Endothelial cell of umbilical vein (primary cell): Measurements from ENCODE around the gene FOS. TPM values are rescaled to one million over a fixed set of nuclear protein-coding genes. Genes with fewer than 3 reads are reported as not detected.

Experiments
- BruUV-seq: library from RNA; stranded (reverse); fragments of 400-500 nt; replicated peaks from 2 replicates; lab custom pipeline; 2021; lab: Mats Ljungman, UMichigan
- CTCF ChIA-PET: fragments of 300-600, 350-600 bp; sonication (Branson Sonifier 250); formaldehyde crosslinking; loops from one replicate; lab custom pipeline; 2021; ENCODE audit warnings: antibody characterized with exemption, inconsistent platforms; lab: Charles Lee
- POLR2A ChIA-PET: fragments of 300-600, 350-600 bp; sonication (Branson Sonifier 250); formaldehyde crosslinking; loops from one replicate; lab custom pipeline; 2021; ENCODE audit warnings: antibody characterized with exemption, inconsistent platforms; lab: Charles Lee
- DNase-seq: peaks from one replicate; pipeline ENCODE4 v3.0.0-alpha.2; 2011; ENCODE audit warnings: low read depth, low spot score
- FAIRE-seq: peaks from 2 replicates; lab custom pipeline; 2011; peaks lifted over from hg19 to GRCh38; lab: Jason Lieb, UNC
- H2AFZ ChIP-seq: 2 replicates; pipeline ENCODE4 v1.6.0; 2012; ENCODE audit warnings: low read depth, low read length, control low read depth, inconsistent platforms
- H3K27ac ChIP-seq: 2 replicates; pipeline ENCODE4 v1.5.1; 2011; ENCODE audit warnings: low read depth, mild to moderate bottlenecking, control low read depth, low read length, moderate library complexity; ENCODE audit not compliant: insufficient read depth
- H3K27me3 ChIP-seq, 2 experiments: 2 replicates each; pipeline versions ENCODE4 v1.6.0 to v1.6.1; 2011; ENCODE audit warnings: low read length in 2 of 2, mixed read lengths in 1 of 2; ENCODE audit not compliant: control insufficient read depth in 2 of 2, insufficient read depth in 2 of 2
- H3K36me3 ChIP-seq, 2 experiments: 2 replicates in 1 of 2; 3 replicates in 1 of 2; pipeline ENCODE4 v1.5.1; 2011; ENCODE audit warnings: low read length in 2 of 2, mild to moderate bottlenecking in 1 of 2, moderate library complexity in 1 of 2; ENCODE audit not compliant: control insufficient read depth in 2 of 2, insufficient read depth in 2 of 2; ENCODE audit errors: extremely low read depth in 1 of 2
- H3K4me1 ChIP-seq: 3 replicates; pipeline ENCODE4 v1.5.1; 2011; ENCODE audit warnings: mild to moderate bottlenecking, low read length; ENCODE audit not compliant: control insufficient read depth, insufficient read depth; ENCODE audit errors: extremely low read depth
- H3K4me2 ChIP-seq: 2 replicates; pipeline ENCODE4 v1.6.1; 2011; ENCODE audit warnings: low read length, control low read depth, mixed read lengths; ENCODE audit not compliant: insufficient read depth
- H3K4me3 ChIP-seq, 3 experiments: fragments of 200-600 bp in 1 of 3; sonication (generic), shearing (Covaris generic) in 1 of 3; replicated peaks in 1 of 3; 2 replicates each; pipeline ENCODE4 v1.5.1; 2011 to 2016; ENCODE audit warnings: control low read depth in 3 of 3, low read length in 3 of 3, mild to moderate bottlenecking in 2 of 3, inconsistent platforms in 1 of 3, low read depth in 1 of 3, moderate library complexity in 1 of 3; ENCODE audit not compliant: insufficient read depth in 1 of 3
- H3K79me2 ChIP-seq: 2 replicates; pipeline ENCODE4 v1.6.0; 2012; ENCODE audit warnings: low read length, inconsistent platforms; ENCODE audit not compliant: control insufficient read depth, insufficient read depth
- H3K9ac ChIP-seq: replicated peaks from 2 replicates; pipeline ENCODE3; 2011; ENCODE audit warnings: low read length, control low read depth; ENCODE audit not compliant: insufficient read depth; ENCODE audit errors: extremely low read depth
- H3K9me1 ChIP-seq: replicated peaks from 3 replicates; pipeline ENCODE4 v1.6.0; 2011; ENCODE audit warnings: mild to moderate bottlenecking, low read length; ENCODE audit not compliant: control insufficient read depth, insufficient read depth; ENCODE audit errors: extremely low read depth
- H3K9me3 ChIP-seq: replicated peaks from 2 replicates; pipeline ENCODE4 v1.5.1; 2012; ENCODE audit warnings: low read length, inconsistent platforms; ENCODE audit not compliant: control insufficient read depth, insufficient read depth
- H4K20me1 ChIP-seq: replicated peaks from 2 replicates; pipeline ENCODE3; 2011; ENCODE audit warnings: mild to moderate bottlenecking, low read length; ENCODE audit not compliant: control insufficient read depth, insufficient read depth; ENCODE audit errors: extremely low read depth
- EZH2 ChIP-seq: IDR thresholded peaks from 2 replicates; pipeline ENCODE4 v1.6.1; 2012; ENCODE audit warnings: borderline replicate concordance, low read depth, mild to moderate bottlenecking, moderate library complexity, low read length, inconsistent platforms; ENCODE audit not compliant: severe bottlenecking
- FOS ChIP-seq: IDR thresholded peaks from 2 replicates; pipeline ENCODE4 v1.6.1; 2011; ENCODE audit warnings: mild to moderate bottlenecking, low read length, moderate library complexity, borderline replicate concordance; ENCODE audit not compliant: insufficient read depth
- GATA2 ChIP-seq: IDR thresholded peaks from 2 replicates; pipeline ENCODE4 v1.7.0; 2011; ENCODE audit warnings: low read depth, mild to moderate bottlenecking, moderate library complexity, mixed read lengths, low read length; ENCODE audit not compliant: insufficient read length, insufficient read depth
- JUN ChIP-seq: IDR thresholded peaks from 2 replicates; pipeline ENCODE4 v1.6.1; 2011; ENCODE audit warnings: borderline replicate concordance, low read depth; ENCODE audit not compliant: insufficient read length, insufficient read depth
- MYC ChIP-seq: IDR thresholded peaks from one replicate; pipeline ENCODE4 v1.6.1; 2011; ENCODE audit warnings: mild to moderate bottlenecking, low read depth, low read length
- POLR2A ChIP-seq: IDR thresholded peaks from 2 replicates; pipeline ENCODE4 v1.6.1; 2012; ENCODE audit warnings: low read depth, mild to moderate bottlenecking, control low read depth, low read length
- POLR2AphosphoS5 ChIP-seq: IDR thresholded peaks from 2 replicates; pipeline ENCODE4 v1.6.1; 2012; ENCODE audit warnings: low read depth, mild to moderate bottlenecking, control low read depth, low read length, moderate library complexity; ENCODE audit not compliant: insufficient read depth
- dilution Hi-C: fragments of 300-500 bp; cut with MboI; formaldehyde crosslinking; loops from one replicate; pipeline ENCODE4 v1.15.0; 2019; ENCODE audit warnings: low sequenced_read_pairs; ENCODE audit not compliant: extremely low pct_ligation_motif_present
- intact Hi-C: fragments of 100-400 bp; cut with micrococcal nuclease; formaldehyde crosslinking; loops from one replicate; pipeline ENCODE4 v1.10.0; 2022
- polyA plus RNA-seq, 4 experiments: library from polyadenylated mRNA; depleted of rRNA in 3 of 4; stranded (reverse) in 3 of 4; unstranded in 1 of 4; fragments of >200 nt; gene quantifications; 2 replicates each; pipeline versions ENCODE4 v1.2.1 to v1.2.3, GENCODE V29; 2011 to 2012; ENCODE audit warnings: missing spikeins in 1 of 4
- total RNA-seq: library from RNA; stranded (reverse); gene quantifications from 2 replicates; pipeline ENCODE4 v1.2.3, GENCODE V29; 2021
- TF ChIP-seq, protein P1 (sequence below): IDR thresholded peaks from 2 replicates; pipeline ENCODE4 v1.6.1; 2011; ENCODE audit not compliant: insufficient read depth, insufficient read length
- TF ChIP-seq, protein P2 (sequence below), 2 donors: IDR thresholded peaks; 1 replicate in 1 of 2; 2 replicates in 1 of 2; pipeline ENCODE4 v1.5.1; 2011; ENCODE audit warnings: low read length in 2 of 2, mild to moderate bottlenecking in 2 of 2, moderate library complexity in 2 of 2, control low read depth in 1 of 2, inconsistent platforms in 1 of 2, low read depth in 1 of 2; ENCODE audit not compliant: insufficient read depth in 1 of 2; ENCODE audit errors: extremely low read depth in 1 of 2

Gene FOS
- total and polyA plus RNA-seq, 2 donors (not counting 3 experiments of a cell fraction or from before 2014, with no cell fraction given): 9.2 to 41.6 TPM

DNA sequence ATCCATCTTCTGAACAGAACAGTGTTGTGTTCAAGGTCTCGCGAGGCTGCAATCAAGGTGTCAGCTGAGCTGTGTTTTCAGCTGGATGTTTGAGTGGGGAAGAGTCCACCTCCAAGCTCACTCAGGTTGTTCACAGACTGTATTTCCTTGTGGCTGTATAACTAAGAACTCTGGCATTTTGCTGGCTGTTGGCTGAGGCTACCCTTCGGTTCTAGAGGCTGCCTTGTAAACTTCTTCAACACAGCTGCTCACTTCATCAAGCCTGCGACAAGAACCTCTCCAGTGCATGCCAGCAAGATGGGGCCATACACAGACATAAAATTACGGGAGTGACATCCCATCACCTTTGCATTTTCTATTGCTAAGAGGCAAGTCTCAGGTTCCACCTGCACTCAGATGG lies 12.7 kb downstream of the FOS start:
- ChIA-PET CTCF (interaction anchor here (0.9 kb wide), 1 partner anchor 11 kb away, joined by 3 read pairs; no protein-coding TSS in a partner anchor), POLR2A (no interaction called here)
- H3K4me2 ChIP-seq: no peak overlapping the region
- intact Hi-C loops: no loop called here
- no peaks in the 10 kb centered on the region for H3K36me3 ChIP-seq
- no peaks in the 10 kb centered on the region for H3K79me2 ChIP-seq
- DNase-seq (no peak), FAIRE-seq (no peak)
- no TSS peak for BruUV-seq
- H3K4me3 ChIP-seq: no peak overlapping the region
- no peak overlapping the region for H3K27ac ChIP-seq
- no peaks in the 10 kb centered on the region for H4K20me1 ChIP-seq
- no peaks in the 10 kb centered on the region for H3K9me3 ChIP-seq
- peaks cover 6 to 13% of the 10 kb centered on the region in 2 experiments for H3K27me3 ChIP-seq
- no peak for TF ChIP-seq MYC
- TF ChIP-seq, protein P1, sequence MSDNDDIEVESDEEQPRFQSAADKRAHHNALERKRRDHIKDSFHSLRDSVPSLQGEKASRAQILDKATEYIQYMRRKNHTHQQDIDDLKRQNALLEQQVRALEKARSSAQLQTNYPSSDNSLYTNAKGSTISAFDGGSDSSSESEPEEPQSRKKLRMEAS: no peak
- TF ChIP-seq JUN: no peak
- no peak for TF ChIP-seq POLR2A
- TF ChIP-seq, protein P2, sequence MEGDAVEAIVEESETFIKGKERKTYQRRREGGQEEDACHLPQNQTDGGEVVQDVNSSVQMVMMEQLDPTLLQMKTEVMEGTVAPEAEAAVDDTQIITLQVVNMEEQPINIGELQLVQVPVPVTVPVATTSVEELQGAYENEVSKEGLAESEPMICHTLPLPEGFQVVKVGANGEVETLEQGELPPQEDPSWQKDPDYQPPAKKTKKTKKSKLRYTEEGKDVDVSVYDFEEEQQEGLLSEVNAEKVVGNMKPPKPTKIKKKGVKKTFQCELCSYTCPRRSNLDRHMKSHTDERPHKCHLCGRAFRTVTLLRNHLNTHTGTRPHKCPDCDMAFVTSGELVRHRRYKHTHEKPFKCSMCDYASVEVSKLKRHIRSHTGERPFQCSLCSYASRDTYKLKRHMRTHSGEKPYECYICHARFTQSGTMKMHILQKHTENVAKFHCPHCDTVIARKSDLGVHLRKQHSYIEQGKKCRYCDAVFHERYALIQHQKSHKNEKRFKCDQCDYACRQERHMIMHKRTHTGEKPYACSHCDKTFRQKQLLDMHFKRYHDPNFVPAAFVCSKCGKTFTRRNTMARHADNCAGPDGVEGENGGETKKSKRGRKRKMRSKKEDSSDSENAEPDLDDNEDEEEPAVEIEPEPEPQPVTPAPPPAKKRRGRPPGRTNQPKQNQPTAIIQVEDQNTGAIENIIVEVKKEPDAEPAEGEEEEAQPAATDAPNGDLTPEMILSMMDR (IDR thresholded peaks at IDR 0.05; ENCODE audit: extremely low read depth in 1 of 2, insufficient read depth in 1 of 2, low read depth in 1 of 2, low read length in 2 of 2): no peak
- no peak for TF ChIP-seq FOS
- TF ChIP-seq EZH2: no peak
- no peak for TF ChIP-seq GATA2
- TF ChIP-seq POLR2AphosphoS5: no peak
- H2AFZ ChIP-seq: no peak overlapping the region
- dilution Hi-C loops: loop anchor here (25.0 kb wide), 1 partner anchor 154 kb away; the partner anchor contains the start of gene NEK9
- H3K4me1 ChIP-seq: peaks cover 16% of the 10 kb centered on the region
- H3K9ac ChIP-seq: no peak overlapping the region
- no peaks in the 10 kb centered on the region for H3K9me1 ChIP-seq
